ENCODE data around the gene GASK1A.

The GASK1A gene

GRCh38 chr3:43014956-43015355, 35.8 kb downstream of the GASK1A start:
- peak; percentile 53 for DNase-seq

GRCh38 chr3:43015572-43015971, 36.5 kb downstream of the GASK1A start:
- peak; percentile 53 for DNase-seq

GRCh38 chr3:43015991-43016865, 37.1 kb downstream of the GASK1A start:
- DNase-seq: peak; percentile 56

GRCh38 chr3:43017004-43017403, 37.9 kb downstream of the GASK1A start:
- peak; percentile 39 for DNase-seq

GRCh38 chr3:43017593-43018195, 38.6 kb downstream of the GASK1A start:
- peak; percentile 33 for DNase-seq

GRCh38 chr3:43018246-43018645, 39.1 kb downstream of the GASK1A start:
- DNase-seq: no peak

GRCh38 chr3:43019006-43019809, 40.1 kb downstream of the GASK1A start:
- DNase-seq: no peak

GRCh38 chr3:43019826-43020225, 40.7 kb downstream of the GASK1A start:
- no peak for DNase-seq

- no peak for DNase-seq
Observed at GRCh38 chr3:43021186-43021585, 42.1 kb downstream of the GASK1A start.

GRCh38 chr3:43022121-43022520, 43.0 kb downstream of the GASK1A start:
- no peak for DNase-seq

GRCh38 chr3:43023066-43023465, 44.0 kb downstream of the GASK1A start:
- no peak for DNase-seq

GRCh38 chr3:43023746-43024145, 44.6 kb downstream of the GASK1A start:
- peak; percentile 7 for DNase-seq

GRCh38 chr3:43024181-43024885, 45.2 kb downstream of the GASK1A start:
- peak; percentile 67 for DNase-seq

GRCh38 chr3:43025423-43025822, 46.3 kb downstream of the GASK1A start:
- no peak for DNase-seq

- no peak for DNase-seq
Observed at GRCh38 chr3:43028001-43028400, 48.9 kb downstream of the GASK1A start.

GRCh38 chr3:43028678-43029490, 49.8 kb downstream of the GASK1A start:
- no peak for DNase-seq

- no peak for DNase-seq
Observed at GRCh38 chr3:43030162-43030935, 51.2 kb downstream of the GASK1A start.

GRCh38 chr3:43031485-43031884, 52.4 kb downstream of the GASK1A start:
- no peak for DNase-seq

- no peak for DNase-seq
Observed at GRCh38 chr3:43031889-43032545, 52.9 kb downstream of the GASK1A start.
